Lower lobe of right lung (tissue), 2 donors: ENCODE data around the gene LRRC47. TPM values are rescaled to one million over a fixed set of nuclear protein-coding genes. Genes with fewer than 3 reads are reported as not detected.
"Not testable (repeated sequence)": the region's sequence is repeated elsewhere in the genome, so short reads cannot be mapped to it uniquely, and the experiment has no call there.

ENCODE experiments used
- ATAC-seq, 2 donors: fragments of 200-7000 bp; cut with Tn5 transposase; one replicate each; pipeline ENCODE4 v1.9.1; 2020 to 2022; ENCODE audit warnings: mild to moderate bottlenecking in 2 of 2, moderate library complexity in 2 of 2
- DNase-seq: peaks from one replicate; pipeline ENCODE4 v3.0.0-alpha.2; 2020
- H3K27ac ChIP-seq: fragments of 200-600 bp; one replicate; pipeline ENCODE4 v1.8.0; 2022
- H3K27me3 ChIP-seq: fragments of 200-600 bp; one replicate; pipeline ENCODE4 v1.8.0; 2022; ENCODE audit warnings: low read depth
- H3K36me3 ChIP-seq: fragments of 200-600 bp; one replicate; pipeline ENCODE4 v1.8.0; 2022; ENCODE audit warnings: mild to moderate bottlenecking
- H3K4me1 ChIP-seq: fragments of 200-600 bp; one replicate; pipeline ENCODE4 v1.8.0; 2022
- H3K4me3 ChIP-seq: fragments of 200-600 bp; one replicate; pipeline ENCODE4 v1.8.0; 2022; ENCODE audit warnings: mild to moderate bottlenecking
- H3K9me3 ChIP-seq: fragments of 200-600 bp; one replicate; pipeline ENCODE4 v1.8.0; 2022
- intact Hi-C: fragments of 100-400 bp; cut with DNase I; formaldehyde crosslinking; loops from one replicate; pipeline ENCODE4 v1.11.0; 2022
- total RNA-seq: library from RNA; stranded (reverse); fragmentation: NEBNext Ultra II Directional; extraction: Animal tissue kit (Norgen Biotek cat#: 25700); gene quantifications from one replicate; pipeline ENCODE4 v1.2.1, GENCODE V29; 2021
- TF ChIP-seq, protein P1 (sequence below): fragments of 200-600 bp; IDR thresholded peaks from one replicate; pipeline ENCODE4 v1.8.0; 2022; ENCODE audit warnings: antibody characterized with exemption, mild to moderate bottlenecking
- donor health status: DM: no; HTN: yes; CAD: no; lungs with severe emphysema.

Gene LRRC47
- total RNA-seq, 1 donor from 2014 or later, result 34.4 TPM

GRCh38 chr1:3814771-3815561, 18.7 kb upstream of the LRRC47 start:
- Histone ChIP-seq H3K27ac (no peak overlapping the region), H3K27me3 (no peaks in the 10 kb centered on the region), H3K36me3 (peaks cover 40% of the 10 kb centered on the region), H3K4me1 (no peaks in the 10 kb centered on the region), H3K9me3 (no peaks in the 10 kb centered on the region), H3K4me3 (no peak overlapping the region)
- DNase-seq (peak; percentile 33), ATAC-seq (no peak)
- intact Hi-C loops, result no loop called here
- TF ChIP-seq, protein P1, sequence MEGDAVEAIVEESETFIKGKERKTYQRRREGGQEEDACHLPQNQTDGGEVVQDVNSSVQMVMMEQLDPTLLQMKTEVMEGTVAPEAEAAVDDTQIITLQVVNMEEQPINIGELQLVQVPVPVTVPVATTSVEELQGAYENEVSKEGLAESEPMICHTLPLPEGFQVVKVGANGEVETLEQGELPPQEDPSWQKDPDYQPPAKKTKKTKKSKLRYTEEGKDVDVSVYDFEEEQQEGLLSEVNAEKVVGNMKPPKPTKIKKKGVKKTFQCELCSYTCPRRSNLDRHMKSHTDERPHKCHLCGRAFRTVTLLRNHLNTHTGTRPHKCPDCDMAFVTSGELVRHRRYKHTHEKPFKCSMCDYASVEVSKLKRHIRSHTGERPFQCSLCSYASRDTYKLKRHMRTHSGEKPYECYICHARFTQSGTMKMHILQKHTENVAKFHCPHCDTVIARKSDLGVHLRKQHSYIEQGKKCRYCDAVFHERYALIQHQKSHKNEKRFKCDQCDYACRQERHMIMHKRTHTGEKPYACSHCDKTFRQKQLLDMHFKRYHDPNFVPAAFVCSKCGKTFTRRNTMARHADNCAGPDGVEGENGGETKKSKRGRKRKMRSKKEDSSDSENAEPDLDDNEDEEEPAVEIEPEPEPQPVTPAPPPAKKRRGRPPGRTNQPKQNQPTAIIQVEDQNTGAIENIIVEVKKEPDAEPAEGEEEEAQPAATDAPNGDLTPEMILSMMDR, result no peak

DNA sequence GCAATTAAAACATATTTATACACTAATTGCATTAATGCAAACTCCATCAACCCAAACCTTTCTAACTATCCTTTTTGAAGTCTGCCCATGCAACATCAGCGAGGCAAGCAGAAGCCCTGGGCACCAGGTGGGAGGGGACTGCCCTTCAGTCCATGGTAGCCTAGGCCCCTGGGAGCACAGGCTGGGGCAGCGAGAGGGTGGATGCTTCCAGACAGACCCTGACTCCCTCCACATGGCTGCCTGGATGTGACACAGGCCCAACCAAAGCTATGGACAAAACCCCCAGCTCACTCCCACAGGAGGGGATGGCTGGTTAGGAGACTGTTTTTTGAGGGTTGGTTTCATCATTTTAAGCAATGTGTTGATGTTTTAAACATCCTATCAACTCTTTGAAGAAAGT, 17.8 kb upstream of the LRRC47 start:
- DNase-seq (peak; percentile 15), ATAC-seq (no peak)
- Histone ChIP-seq H3K36me3 (peaks cover 31% of the 10 kb centered on the region), H3K27me3 (no peaks in the 10 kb centered on the region), H3K27ac (no peak overlapping the region), H3K4me1 (no peaks in the 10 kb centered on the region), H3K4me3 (no peak overlapping the region), H3K9me3 (no peaks in the 10 kb centered on the region)
- intact Hi-C loops, result no loop called here
- TF ChIP-seq, protein P1, result no peak

DNA sequence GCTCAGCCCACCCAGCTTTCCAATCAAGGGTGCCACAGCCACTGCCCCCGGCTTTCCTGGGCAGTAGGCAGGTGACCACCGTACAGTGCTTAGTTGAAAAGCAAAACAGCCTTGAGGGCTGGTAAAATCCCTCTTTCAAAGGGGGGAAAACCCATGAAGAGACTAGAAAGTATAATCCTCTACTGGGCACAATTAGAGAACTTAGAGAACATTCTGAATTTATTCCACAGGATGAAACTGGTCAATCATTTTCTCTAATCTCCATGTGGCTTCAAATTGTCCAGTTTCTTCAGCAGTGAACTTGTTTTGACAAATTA, 15.3 kb upstream of the LRRC47 start:
- no peak for DNase-seq
- no peak for ATAC-seq
- H3K4me3 ChIP-seq, result no peak overlapping the region
- TF ChIP-seq, protein P1, result no peak
- intact Hi-C loops, result no loop called here
- no peaks in the 10 kb centered on the region for H3K9me3 ChIP-seq
- H3K27me3 ChIP-seq, result no peaks in the 10 kb centered on the region
- H3K36me3 ChIP-seq, result peaks cover 27% of the 10 kb centered on the region
- H3K27ac ChIP-seq, result no peak overlapping the region
- H3K4me1 ChIP-seq, result no peaks in the 10 kb centered on the region

GRCh38 chr1:3810149-3810761, 14.0 kb upstream of the LRRC47 start:
- DNase-seq, H3K9me3 ChIP-seq, H3K27me3 ChIP-seq, H3K27ac ChIP-seq, intact Hi-C loops, H3K4me1 ChIP-seq, H3K4me3 ChIP-seq, ATAC-seq: not testable (repeated sequence)
- H3K36me3 ChIP-seq, result peaks cover 17% of the 10 kb centered on the region

DNA sequence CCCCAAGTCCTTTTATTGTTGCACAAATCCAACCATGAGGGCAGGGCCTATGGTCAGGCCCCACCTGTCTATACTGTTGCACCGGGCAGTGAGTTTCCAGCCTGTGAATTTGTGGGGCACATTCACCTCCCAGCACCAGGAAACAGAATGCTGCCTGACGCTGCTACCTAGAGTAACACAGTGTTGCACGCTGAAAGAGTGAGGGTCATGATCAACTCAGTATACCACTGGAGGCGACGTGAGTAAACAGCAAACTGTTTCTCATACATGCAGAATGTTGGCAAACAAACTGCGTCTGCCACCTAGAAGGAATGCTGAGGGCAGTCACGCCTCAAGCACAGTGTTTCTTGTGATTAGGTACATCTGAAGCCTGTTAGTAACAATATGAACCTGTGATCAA, 13.4 kb upstream of the LRRC47 start:
- Histone ChIP-seq H3K4me1 (no peaks in the 10 kb centered on the region), H3K4me3 (no peak overlapping the region), H3K36me3 (peaks cover 11% of the 10 kb centered on the region), H3K27me3 (no peaks in the 10 kb centered on the region), H3K27ac (no peak overlapping the region), H3K9me3 (no peaks in the 10 kb centered on the region)
- DNase-seq (no peak), ATAC-seq (no peak)
- intact Hi-C loops, result no loop called here
- TF ChIP-seq, protein P1, result no peak

DNA sequence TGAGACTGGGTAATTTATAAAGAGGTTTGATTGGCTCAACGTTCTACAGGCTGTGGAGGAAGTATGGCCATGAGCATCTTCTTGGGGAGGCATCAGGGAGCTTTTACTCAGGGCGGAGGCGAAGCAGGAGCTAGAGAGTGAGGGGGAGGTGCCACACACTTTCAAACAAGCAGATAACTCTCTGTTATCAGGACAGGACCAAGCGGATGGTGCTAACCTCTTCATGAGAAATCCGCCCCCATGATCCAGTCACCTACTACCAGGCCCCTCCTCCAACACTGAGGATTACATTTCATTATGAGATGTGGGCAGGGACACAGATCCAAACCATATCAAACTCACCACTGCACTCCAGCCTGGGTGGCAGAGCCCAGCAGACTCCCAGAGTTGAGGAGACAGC, 11.5 kb upstream of the LRRC47 start:
- ATAC-seq (no peak), DNase-seq (no peak)
- H3K27ac ChIP-seq, result no peak overlapping the region
- no peaks in the 10 kb centered on the region for H3K36me3 ChIP-seq
- TF ChIP-seq, protein P1, result no peak
- H3K9me3 ChIP-seq, result no peaks in the 10 kb centered on the region
- no peak overlapping the region for H3K4me3 ChIP-seq
- no peaks in the 10 kb centered on the region for H3K27me3 ChIP-seq
- no peaks in the 10 kb centered on the region for H3K4me1 ChIP-seq
- intact Hi-C loops, result no loop called here
